Measurements from ENCODE around the gene RBM26.

RBM26 gene

DNA sequence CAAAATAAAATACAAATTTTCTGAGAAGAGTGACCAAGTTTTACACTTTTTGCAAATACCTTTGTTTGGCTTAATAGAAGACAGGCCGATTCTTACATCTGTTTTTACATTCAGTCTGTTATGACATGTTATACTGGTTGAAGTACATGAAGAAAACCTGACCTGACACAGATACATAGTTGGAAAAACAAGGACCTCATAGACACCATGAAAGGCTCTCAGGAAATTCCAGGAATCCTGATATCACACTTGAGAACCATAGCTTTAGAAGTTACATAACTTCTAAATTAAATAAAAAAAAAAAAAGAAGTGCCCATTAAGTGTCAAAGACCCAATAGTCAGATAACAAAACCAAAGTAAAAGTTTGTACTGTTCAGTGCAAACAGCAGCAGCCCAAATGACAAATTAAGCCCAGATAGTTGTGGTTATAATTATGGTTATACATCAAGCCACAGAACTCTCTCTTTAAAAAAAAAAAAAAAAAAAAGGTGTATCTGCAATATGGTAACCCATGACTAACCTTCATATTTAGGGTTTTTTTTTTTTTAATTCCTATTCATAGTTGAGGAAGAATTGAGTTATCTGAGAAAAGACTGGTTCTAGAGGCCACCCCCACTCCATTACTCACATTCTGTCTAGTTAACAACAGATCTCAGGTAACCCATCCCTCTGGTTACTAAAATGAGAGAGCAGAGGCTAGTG lies 19.8 kb downstream of the RBM26 start:
- no peak for TF ChIP-seq CTCF (IDR thresholded peaks at IDR 0.05; ENCODE audit: low read depth, low read length)
- no peak for DNase-seq (ENCODE audit: extremely low read depth, low read depth)

- TF ChIP-seq CTCF (IDR thresholded peaks at IDR 0.05; ENCODE audit: low read depth, low read length): no peak
- DNase-seq (ENCODE audit: extremely low read depth, low read depth): no peak
These were observed 20.4 kb downstream of the RBM26 start for GRCh38 chr13:79385694-79386093.

- DNase-seq (ENCODE audit: extremely low read depth, low read depth): no peak
- TF ChIP-seq CTCF (IDR thresholded peaks at IDR 0.05; ENCODE audit: low read depth, low read length): no peak
These were observed 21.9 kb downstream of the RBM26 start for GRCh38 chr13:79384022-79384610.

DNA sequence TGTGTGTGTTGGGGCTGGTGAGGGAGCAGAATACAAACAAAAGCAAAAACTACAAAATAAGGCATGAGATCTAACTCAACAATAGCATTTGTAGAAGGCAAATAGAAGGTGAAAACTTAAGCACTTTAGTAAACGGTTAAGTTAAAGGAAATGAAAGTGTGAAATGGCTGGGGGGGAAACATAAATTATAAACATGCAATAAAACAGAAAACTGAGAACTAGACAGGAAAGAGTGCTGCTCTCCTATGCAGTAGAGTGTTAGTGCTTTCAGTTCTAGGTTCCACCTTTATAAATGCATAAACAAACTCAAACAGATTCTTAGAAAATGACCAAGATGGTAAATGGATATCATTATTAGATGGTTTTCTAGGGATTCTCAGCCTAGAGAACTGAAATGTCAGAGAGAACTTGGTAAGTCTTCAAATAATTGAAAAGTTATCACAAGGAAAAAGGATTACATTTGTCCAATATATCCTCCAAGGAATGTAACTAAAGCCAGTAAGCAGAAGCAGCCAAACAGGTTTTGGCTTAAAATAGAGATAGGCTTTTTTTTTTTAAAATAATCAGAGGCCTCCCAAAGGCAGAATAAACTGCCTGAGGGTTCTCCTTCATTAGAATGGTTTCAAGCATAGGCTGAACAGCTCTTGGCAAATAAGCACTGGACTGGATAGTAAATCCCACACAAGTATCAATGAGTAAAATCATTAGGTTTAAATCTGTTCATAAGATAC lies 23.3 kb downstream of the RBM26 start:
- DNase-seq (ENCODE audit: extremely low read depth, low read depth): no peak
- TF ChIP-seq CTCF (IDR thresholded peaks at IDR 0.05; ENCODE audit: low read depth, low read length): no peak

DNA sequence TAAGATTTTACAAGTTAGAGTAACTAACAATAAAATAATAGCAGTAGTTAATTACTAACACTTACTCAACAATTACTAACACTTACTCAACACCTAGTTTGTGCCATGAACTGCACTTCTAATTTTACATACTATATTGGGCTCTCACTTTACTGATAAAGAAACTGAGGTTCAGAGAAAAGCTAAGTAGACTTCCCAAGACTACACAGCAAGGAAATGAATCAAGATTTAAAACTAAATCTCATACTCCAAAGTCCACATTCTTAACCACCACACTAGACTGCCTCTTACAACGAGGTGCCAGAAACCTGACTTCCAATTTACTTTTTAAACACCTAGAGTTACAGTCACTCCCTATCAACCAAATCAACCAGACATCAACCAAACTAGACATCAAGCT lies 25.1 kb downstream of the RBM26 start:
- no peak for TF ChIP-seq CTCF (IDR thresholded peaks at IDR 0.05; ENCODE audit: low read depth, low read length)
- no peak for DNase-seq (ENCODE audit: extremely low read depth, low read depth)

DNA sequence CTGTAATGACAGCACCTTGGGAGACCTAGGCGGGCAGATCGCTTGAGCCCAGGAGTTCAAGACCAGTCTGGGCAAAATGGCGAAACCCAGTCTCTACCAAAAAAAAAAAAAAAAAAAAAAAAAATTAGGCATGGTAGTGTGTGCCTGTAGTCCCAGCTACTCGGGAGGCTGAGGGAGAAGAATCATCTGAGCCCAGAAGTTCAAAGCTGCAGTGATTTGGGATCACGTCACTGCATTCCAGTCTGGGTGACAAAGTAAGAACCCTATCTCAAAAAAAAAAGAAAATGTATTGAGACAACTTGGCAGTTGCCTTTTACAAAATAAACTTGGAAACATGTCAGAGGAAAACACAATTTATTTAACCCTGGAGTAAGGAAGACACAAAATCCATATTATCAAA lies 26.8 kb downstream of the RBM26 start:
- DNase-seq (ENCODE audit: extremely low read depth, low read depth): no peak
- no peak for TF ChIP-seq CTCF (IDR thresholded peaks at IDR 0.05; ENCODE audit: low read depth, low read length)

DNA sequence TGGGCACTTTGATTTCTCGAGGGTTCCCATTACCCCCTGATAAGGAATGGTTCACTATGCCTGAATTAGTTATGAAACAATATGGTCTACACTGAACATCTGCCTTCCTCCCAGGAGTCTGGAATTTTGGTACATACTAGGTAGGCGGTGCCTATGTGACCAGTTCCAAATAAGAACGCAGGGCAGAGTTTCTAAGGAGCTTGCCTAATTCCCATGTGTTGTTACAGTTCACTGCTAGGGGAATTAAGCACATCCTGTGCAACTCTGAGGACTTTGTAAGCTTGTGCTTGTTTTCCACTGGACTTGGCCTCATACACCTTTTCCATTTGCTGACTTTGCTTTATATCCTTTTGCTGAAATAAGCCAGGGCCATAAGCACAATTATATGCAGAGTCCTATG lies 29.2 kb downstream of the RBM26 start:
- TF ChIP-seq CTCF (IDR thresholded peaks at IDR 0.05; ENCODE audit: low read depth, low read length): no peak
- DNase-seq (ENCODE audit: extremely low read depth, low read depth): no peak

Measured in AG09319 (cell line).